IPS DF 4.7 (cell line): ENCODE data around the gene PURA.

Source experiments
- DNase-seq: peaks from one replicate; pipeline ENCODE4 v3.0.0-alpha.2; 2013; ENCODE audit warnings: low spot score; ENCODE audit errors: extremely low read depth

Gene PURA

GRCh38 chr5:140159014-140159927, 45.4 kb downstream of the PURA start:
- no peak for DNase-seq

DNA sequence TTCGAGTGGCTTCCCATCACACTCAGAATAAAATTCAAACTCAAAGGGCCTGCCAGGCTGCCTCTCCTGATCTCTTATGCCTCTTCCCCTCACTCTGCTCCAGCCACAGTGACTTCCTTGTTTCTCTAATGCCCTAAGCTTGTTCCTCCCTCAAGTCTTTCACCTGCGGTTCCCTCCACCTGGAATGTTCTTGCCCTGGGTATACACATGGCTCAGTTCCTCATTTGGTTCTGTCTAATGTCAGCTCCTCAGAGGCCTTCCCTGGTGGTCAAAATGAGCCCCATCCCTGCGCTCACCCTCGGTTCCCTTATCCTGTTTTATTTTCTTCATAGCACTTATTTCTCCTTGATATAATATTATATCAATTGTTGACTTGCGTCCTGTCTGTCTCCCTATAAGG, 48.4 kb downstream of the PURA start:
- no peak for DNase-seq

DNA sequence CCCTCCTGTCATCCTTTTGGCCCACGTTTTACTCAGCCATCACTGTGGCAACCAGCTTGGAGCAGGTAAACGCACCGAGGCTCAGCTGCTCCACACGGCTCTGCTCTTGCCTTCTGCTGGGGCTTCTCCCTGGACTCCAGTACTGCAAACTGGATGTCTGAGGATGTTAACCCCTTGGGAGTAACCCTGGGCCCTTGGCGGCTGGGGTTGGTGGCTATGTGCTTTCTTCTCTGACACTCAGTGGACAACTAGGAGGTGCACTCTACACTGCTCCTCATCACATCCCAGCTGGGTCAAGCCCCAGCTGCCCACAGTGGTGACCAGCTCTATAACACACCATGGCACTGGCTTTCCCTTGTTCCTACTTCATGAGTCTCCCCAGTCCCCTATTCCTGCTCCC, 48.9 kb downstream of the PURA start:
- DNase-seq, result no peak

GRCh38 chr5:140165101-140165922, 51.4 kb downstream of the PURA start:
- no peak for DNase-seq

DNA sequence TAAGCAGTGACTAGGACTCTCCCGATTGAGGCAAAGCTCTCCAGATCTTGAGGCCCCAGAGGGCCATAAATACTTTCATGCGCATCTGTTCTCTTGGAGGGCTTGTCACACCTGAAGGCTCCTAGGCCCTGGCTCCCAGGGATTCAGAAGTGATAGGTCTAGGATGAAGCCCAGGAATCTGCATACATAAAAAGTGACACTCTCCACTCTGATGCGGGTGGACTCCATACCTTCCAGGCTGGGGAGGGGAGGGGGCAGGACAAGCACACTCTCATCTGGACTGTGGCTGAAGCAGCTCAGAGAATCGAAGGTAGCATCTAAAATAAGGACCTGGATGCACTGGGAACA, 52.0 kb downstream of the PURA start:
- DNase-seq, result no peak

GRCh38 chr5:140166911-140167310, 53.0 kb downstream of the PURA start:
- DNase-seq, result no peak

GRCh38 chr5:140168371-140168770, 54.5 kb downstream of the PURA start:
- DNase-seq, result no peak

GRCh38 chr5:140169410-140169809, 55.5 kb downstream of the PURA start:
- no peak for DNase-seq

GRCh38 chr5:140172483-140172882, 58.6 kb downstream of the PURA start:
- no peak for DNase-seq

- no peak for DNase-seq
Measured at GRCh38 chr5:140174014-140174413, 60.1 kb downstream of the PURA start.

- peak; percentile 78 for DNase-seq
Measured at GRCh38 chr5:140174465-140175366, 60.8 kb downstream of the PURA start, which contains the start of gene CYSTM1. Gene CYSTM1, plus strand, starts transcription at chr5:140175188. Its CDS starts 19,278 bp downstream, at chr5:140194466.
